Smooth muscle cell (in vitro differentiated cells): Measurements from ENCODE around the gene DNAJB6. TPM values are rescaled to one million over a fixed set of nuclear protein-coding genes. Genes with fewer than 3 reads are reported as not detected.

Source experiments
- DNase-seq: peaks from one replicate; lab custom pipeline; 2025; ENCODE audit not compliant: unreplicated experiment; lab: John Stamatoyannopoulos, UW
- H2AFZ ChIP-seq: fragments of 200-600 bp; sonication (generic); 2 replicates; pipeline ENCODE4 v1.6.0; 2016; ENCODE audit warnings: antibody characterized with exemption, low read depth, mild to moderate bottlenecking
- H3F3A ChIP-seq: fragments of 200-600 bp; sonication (generic); 2 replicates; pipeline ENCODE4 v1.6.0; 2017; ENCODE audit warnings: antibody characterized with exemption, low read depth
- H3K27ac ChIP-seq: fragments of 200-600 bp; sonication (generic); 2 replicates; pipeline ENCODE4 v1.5.1; 2016; ENCODE audit warnings: low read depth, mild to moderate bottlenecking
- H3K27me3 ChIP-seq: fragments of 200-600 bp; sonication (generic); 2 replicates; pipeline ENCODE4 v1.6.1; 2016; ENCODE audit warnings: low read depth, mild to moderate bottlenecking
- H3K36me3 ChIP-seq: fragments of 200-600 bp; sonication (generic); 2 replicates; pipeline ENCODE4 v1.5.1; 2016; ENCODE audit warnings: low read depth
- H3K4me1 ChIP-seq: fragments of 200-600 bp; sonication (generic); 2 replicates; pipeline ENCODE4 v1.5.1; 2016; ENCODE audit warnings: low read depth
- H3K4me2 ChIP-seq: fragments of 200-600 bp; sonication (generic); 2 replicates; pipeline ENCODE4 v1.6.0; 2016; ENCODE audit warnings: mild to moderate bottlenecking
- H3K4me3 ChIP-seq: fragments of 200-600 bp; sonication (generic); 2 replicates; pipeline ENCODE4 v1.5.1; 2016; ENCODE audit warnings: mild to moderate bottlenecking
- H3K79me2 ChIP-seq: fragments of 200-600 bp; sonication (generic); 2 replicates; pipeline ENCODE4 v1.6.0; 2016; ENCODE audit warnings: low read depth, mild to moderate bottlenecking
- H3K9ac ChIP-seq: fragments of 200-600 bp; sonication (generic); 2 replicates; pipeline ENCODE4 v1.6.0; 2016; ENCODE audit warnings: low read depth
- H3K9me3 ChIP-seq: fragments of 200-600 bp; sonication (generic); replicated peaks from 2 replicates; pipeline ENCODE4 v1.5.1; 2016; ENCODE audit warnings: low read depth
- H4K20me1 ChIP-seq: fragments of 200-600 bp; sonication (generic); 2 replicates; pipeline ENCODE4 v1.6.0; 2016; ENCODE audit warnings: low read depth
- WGBS: methylation state at CpG from one replicate; pipeline ENCODE4 v1.1.7; 2016; ENCODE audit warnings: low lambda C conversion rate; 5-methylcytosine and 5-hydroxymethylcytosine counted together
- polyA plus RNA-seq: library from polyadenylated mRNA; unstranded; fragments of >200 nt; fragmentation: Nextera tagmentation; extraction: Ambion mirVana; gene quantifications from 2 replicates; pipeline ENCODE4 v1.2.1, GENCODE V29; 2016
- total RNA-seq: library from RNA; depleted of rRNA; stranded (reverse); fragments of >200 nt; gene quantifications from 2 replicates; pipeline ENCODE4 v1.2.3, GENCODE V29; 2014
- TF ChIP-seq, protein P1 (sequence below): fragments of 200-600 bp; sonication (generic); IDR thresholded peaks from 2 replicates; pipeline ENCODE4 v1.5.1; 2017; ENCODE audit warnings: borderline replicate concordance, mild to moderate bottlenecking, antibody characterized with exemption; ENCODE audit not compliant: insufficient read depth, poor library complexity, severe bottlenecking

Gene DNAJB6
- total and polyA plus RNA-seq, 2 experiments from 2014 or later: 103 to 104 TPM

DNA sequence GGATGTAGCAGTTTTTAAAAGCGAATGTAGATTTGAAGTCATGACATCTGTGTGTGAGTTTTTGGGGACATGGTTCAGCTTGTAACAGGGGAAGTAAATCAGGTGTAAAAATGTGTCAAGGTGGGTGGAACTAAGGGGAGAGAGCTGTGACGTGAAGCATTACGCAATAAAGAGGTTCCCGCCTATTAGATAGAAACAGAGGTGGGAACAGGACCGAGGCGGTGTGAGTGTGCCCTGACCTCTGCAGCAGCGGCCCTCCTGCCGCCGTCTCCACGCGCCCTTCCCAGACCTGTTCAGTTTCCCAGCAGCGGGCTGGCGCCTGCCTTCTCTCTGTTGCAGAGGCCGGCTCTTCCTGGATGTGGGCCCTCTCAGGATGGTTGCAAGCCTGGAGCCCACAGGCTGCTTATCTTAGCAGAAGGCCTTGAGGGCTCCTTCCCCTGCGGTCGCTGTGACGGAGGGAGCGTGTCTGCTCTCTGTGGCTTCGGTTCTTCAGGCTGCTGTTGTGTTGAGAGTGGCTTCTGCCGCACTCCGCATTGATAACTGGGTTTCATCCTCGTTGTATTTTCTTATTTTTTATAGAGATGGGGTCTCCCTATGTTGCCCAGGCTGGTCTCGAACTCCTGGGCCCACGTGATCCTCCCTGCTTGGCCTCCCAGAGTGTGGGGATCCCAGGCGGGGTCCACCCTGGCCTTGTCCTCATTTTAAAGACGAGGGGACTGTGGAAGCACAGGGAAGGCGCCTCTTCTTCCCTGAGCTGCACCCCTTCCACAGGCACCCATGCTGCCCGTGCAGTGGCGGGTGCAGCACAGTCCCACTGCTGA, 65.0 kb downstream of the DNAJB6 start:
- no peak for DNase-seq
- Histone ChIP-seq H3K4me1 (peaks cover 4% of the 10 kb centered on the region), H3K4me2 (no peak overlapping the region), H3K36me3 (peaks cover 4% of the 10 kb centered on the region), H3K27ac (no peak overlapping the region), H4K20me1 (peaks cover 61% of the 10 kb centered on the region), H3K79me2 (peaks cover 4% of the 10 kb centered on the region), H3K4me3 (no peak overlapping the region), H2AFZ (no peak overlapping the region), H3K27me3 (no peaks in the 10 kb centered on the region), H3K9ac (no peak overlapping the region), H3F3A (no peaks in the 10 kb centered on the region), H3K9me3 (no peaks in the 10 kb centered on the region)
- WGBS: 90% methylated on average over 29 of the region's 29 CpGs
- TF ChIP-seq, protein P1, sequence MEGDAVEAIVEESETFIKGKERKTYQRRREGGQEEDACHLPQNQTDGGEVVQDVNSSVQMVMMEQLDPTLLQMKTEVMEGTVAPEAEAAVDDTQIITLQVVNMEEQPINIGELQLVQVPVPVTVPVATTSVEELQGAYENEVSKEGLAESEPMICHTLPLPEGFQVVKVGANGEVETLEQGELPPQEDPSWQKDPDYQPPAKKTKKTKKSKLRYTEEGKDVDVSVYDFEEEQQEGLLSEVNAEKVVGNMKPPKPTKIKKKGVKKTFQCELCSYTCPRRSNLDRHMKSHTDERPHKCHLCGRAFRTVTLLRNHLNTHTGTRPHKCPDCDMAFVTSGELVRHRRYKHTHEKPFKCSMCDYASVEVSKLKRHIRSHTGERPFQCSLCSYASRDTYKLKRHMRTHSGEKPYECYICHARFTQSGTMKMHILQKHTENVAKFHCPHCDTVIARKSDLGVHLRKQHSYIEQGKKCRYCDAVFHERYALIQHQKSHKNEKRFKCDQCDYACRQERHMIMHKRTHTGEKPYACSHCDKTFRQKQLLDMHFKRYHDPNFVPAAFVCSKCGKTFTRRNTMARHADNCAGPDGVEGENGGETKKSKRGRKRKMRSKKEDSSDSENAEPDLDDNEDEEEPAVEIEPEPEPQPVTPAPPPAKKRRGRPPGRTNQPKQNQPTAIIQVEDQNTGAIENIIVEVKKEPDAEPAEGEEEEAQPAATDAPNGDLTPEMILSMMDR: no peak

DNA sequence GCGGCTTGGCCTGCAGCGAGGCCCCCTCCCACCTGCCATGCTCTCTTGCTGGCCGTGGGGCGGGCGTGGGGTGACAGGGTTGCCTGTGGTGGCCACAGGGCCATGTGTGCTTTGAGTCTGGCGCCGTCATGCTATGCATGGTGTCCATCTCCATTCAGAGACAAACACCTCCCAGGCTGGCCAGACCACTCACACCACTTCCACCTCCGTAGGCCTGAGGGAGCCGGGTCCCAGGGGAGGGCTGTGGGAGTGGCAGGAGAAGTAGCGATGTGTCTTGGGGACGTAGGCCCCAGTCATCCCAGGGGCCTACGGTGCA, 65.5 kb downstream of the DNAJB6 start:
- TF ChIP-seq, protein P1: no peak

GRCh38 chr7:157402911-157403534, 66.2 kb downstream of the DNAJB6 start:
- Histone ChIP-seq H3K4me2 (no peak overlapping the region), H2AFZ (no peak overlapping the region), H3K36me3 (peaks cover 4% of the 10 kb centered on the region), H4K20me1 (peaks cover 53% of the 10 kb centered on the region), H3K9me3 (no peaks in the 10 kb centered on the region), H3K27me3 (no peaks in the 10 kb centered on the region), H3K27ac (no peak overlapping the region), H3K4me3 (no peak overlapping the region), H3F3A (no peaks in the 10 kb centered on the region), H3K9ac (no peak overlapping the region), H3K79me2 (peaks cover 4% of the 10 kb centered on the region), H3K4me1 (peaks cover 4% of the 10 kb centered on the region)
- TF ChIP-seq, protein P1: no peak
- DNase-seq: no peak
- 95% methylated on average over 21 of the region's 21 CpGs for WGBS

More for the DNA sequence above, 65.5 kb downstream of the DNAJB6 start:
- Histone ChIP-seq H3K4me1 (peaks cover 4% of the 10 kb centered on the region), H3K36me3 (peaks cover 4% of the 10 kb centered on the region), H3K9me3 (no peaks in the 10 kb centered on the region), H3K9ac (no peak overlapping the region), H3F3A (no peaks in the 10 kb centered on the region), H3K27ac (no peak overlapping the region), H3K4me2 (no peak overlapping the region), H2AFZ (no peak overlapping the region), H3K27me3 (no peaks in the 10 kb centered on the region), H4K20me1 (peaks cover 59% of the 10 kb centered on the region), H3K4me3 (no peak overlapping the region), H3K79me2 (peaks cover 4% of the 10 kb centered on the region)
- 95% methylated on average over 12 of the region's 12 CpGs for WGBS
- no peak for DNase-seq
